ENCODE results near the gene LHX6.

Gene LHX6

DNA sequence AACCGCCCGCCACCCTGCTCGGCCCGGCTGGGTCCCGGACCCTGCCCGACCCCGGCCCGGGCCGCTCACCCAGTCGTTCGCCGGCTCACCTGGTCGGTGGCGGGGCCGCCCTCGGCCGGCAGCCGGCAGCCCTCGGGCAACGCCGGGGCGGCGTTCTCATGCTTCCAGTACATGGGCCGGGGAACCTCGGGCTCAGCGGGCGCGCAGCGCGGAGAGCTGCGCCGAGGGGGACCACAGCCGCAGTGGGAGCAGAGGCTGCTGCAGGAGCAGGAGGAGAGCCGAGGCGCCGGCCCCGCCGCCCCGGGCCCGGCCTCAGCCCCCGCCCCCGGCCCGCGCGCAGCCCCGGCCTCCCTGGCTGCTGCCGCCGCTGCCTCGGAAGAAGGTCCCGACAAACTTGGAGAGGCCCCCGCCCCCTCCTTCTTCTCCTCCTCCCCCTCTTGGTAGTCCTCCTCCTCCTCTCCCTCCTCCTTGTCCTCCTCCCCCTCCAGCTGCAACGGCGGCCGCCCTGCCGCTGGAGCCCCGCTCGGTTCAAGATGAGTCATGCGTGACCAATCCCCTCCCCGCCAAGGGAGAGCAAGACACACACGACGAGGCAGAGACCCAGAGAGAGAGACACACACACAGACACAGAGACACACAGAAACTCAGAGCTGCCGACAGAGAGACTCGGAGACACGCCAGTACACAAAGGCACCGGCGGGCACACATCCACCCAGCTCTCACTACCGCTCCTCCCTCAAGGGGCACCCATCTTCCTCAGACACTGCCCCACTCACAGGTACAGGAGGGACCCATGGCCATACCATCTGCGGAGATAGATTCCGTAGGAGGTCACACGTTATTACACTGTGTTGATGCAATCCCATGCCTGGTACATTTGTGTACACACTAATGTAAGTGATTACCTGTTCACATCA, at the start of gene LHX6:
Gene LHX6 (minus strand): TSS at position 390 of the 917 bp plus-strand sequence. CDS start 217 bp downstream, at position 173.
- peak; percentile 59 for DNase-seq
- no peaks in the 10 kb centered on the region for H3K9me3 Mint-ChIP-seq
- peaks cover 43% of the 10 kb centered on the region for H3K4me1 Mint-ChIP-seq
- H3K27me3 Mint-ChIP-seq (ENCODE audit: low read depth, poor library complexity): no peaks in the 10 kb centered on the region
- no peak within 1 kb of the TSS for H3K27ac Mint-ChIP-seq
- TF ChIP-seq CTCF (IDR thresholded peaks at IDR 0.05): no peak
- H3K4me3 Mint-ChIP-seq: peak within 1 kb of the TSS; percentile 72
- no peaks in the 10 kb centered on the region for H3K36me3 Mint-ChIP-seq (ENCODE audit: low read depth)

DNA sequence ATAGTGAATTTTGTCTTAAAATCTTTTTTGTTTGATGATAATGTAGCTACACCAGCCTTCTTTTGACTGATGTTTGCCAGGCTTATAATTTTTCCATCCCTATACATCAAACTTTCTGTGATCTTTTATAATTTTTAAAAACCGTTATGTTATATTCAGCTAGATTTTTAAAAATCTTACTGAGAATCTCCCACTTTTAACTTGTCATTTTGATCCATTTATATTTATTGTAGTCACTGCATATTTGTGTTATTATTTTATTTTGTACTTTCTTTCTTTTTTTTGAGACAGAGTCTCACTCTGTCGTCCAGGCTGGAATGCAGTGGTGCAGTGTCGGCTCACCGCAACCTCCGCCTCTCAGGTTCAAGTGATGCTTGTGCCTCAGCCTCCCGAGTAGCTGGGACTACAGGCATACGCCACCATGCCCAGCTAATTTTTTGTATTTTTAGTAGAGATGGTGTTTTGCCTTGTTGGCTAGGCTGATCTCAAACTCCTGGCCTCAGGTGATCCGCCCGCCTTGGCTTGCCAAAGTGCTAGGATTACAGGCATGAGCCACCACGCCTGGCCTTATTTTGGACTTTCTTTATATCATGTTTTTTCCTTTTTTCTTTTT, 48.6 kb upstream of the LHX6 start:
- peaks cover 56% of the 10 kb centered on the region for H3K9me3 Mint-ChIP-seq
- peaks cover 77% of the 10 kb centered on the region for H3K36me3 Mint-ChIP-seq (ENCODE audit: low read depth)
- H3K27me3 Mint-ChIP-seq (ENCODE audit: low read depth, poor library complexity): no peaks in the 10 kb centered on the region
- TF ChIP-seq CTCF (IDR thresholded peaks at IDR 0.05): no peak
- no peak overlapping the region for H3K27ac Mint-ChIP-seq
- peaks cover 6% of the 10 kb centered on the region for H3K4me1 Mint-ChIP-seq
- H3K4me3 Mint-ChIP-seq: no peak overlapping the region
- no peak for DNase-seq

DNA sequence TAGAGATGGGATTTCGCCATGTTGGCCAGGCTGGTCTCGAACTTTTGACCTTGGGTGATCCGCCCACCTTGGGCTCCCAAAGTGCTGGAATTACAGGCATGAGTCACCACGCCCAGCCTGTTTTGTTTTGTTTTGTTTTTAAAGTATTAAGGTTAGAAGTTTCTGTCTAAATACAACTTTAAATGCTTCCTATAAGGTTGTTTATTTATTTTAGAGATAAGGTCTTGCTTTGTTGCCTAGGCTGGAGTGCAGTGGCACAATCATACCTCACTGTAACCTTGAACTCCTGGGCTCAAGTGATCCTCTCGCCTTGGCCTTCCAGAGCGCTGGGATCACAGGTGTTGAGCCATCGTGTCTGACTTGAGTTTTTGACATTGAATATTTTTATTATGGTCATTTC, 47.3 kb upstream of the LHX6 start:
- peaks cover 56% of the 10 kb centered on the region for H3K9me3 Mint-ChIP-seq
- H3K4me1 Mint-ChIP-seq: no peaks in the 10 kb centered on the region
- peaks cover 90% of the 10 kb centered on the region for H3K36me3 Mint-ChIP-seq (ENCODE audit: low read depth)
- no peak overlapping the region for H3K27ac Mint-ChIP-seq
- H3K27me3 Mint-ChIP-seq (ENCODE audit: low read depth, poor library complexity): no peaks in the 10 kb centered on the region
- H3K4me3 Mint-ChIP-seq: no peak overlapping the region
- DNase-seq: no peak
- no peak for TF ChIP-seq CTCF (IDR thresholded peaks at IDR 0.05)

GRCh38 chr9:122274055-122274454, 45.3 kb upstream of the LHX6 start:
- no peaks in the 10 kb centered on the region for H3K27me3 Mint-ChIP-seq (ENCODE audit: low read depth, poor library complexity)
- no peak overlapping the region for H3K4me3 Mint-ChIP-seq
- peaks cover 86% of the 10 kb centered on the region for H3K36me3 Mint-ChIP-seq (ENCODE audit: low read depth)
- H3K27ac Mint-ChIP-seq: no peak overlapping the region
- no peak for DNase-seq
- H3K9me3 Mint-ChIP-seq: peaks cover 56% of the 10 kb centered on the region
- TF ChIP-seq CTCF (IDR thresholded peaks at IDR 0.05): no peak
- no peaks in the 10 kb centered on the region for H3K4me1 Mint-ChIP-seq

DNA sequence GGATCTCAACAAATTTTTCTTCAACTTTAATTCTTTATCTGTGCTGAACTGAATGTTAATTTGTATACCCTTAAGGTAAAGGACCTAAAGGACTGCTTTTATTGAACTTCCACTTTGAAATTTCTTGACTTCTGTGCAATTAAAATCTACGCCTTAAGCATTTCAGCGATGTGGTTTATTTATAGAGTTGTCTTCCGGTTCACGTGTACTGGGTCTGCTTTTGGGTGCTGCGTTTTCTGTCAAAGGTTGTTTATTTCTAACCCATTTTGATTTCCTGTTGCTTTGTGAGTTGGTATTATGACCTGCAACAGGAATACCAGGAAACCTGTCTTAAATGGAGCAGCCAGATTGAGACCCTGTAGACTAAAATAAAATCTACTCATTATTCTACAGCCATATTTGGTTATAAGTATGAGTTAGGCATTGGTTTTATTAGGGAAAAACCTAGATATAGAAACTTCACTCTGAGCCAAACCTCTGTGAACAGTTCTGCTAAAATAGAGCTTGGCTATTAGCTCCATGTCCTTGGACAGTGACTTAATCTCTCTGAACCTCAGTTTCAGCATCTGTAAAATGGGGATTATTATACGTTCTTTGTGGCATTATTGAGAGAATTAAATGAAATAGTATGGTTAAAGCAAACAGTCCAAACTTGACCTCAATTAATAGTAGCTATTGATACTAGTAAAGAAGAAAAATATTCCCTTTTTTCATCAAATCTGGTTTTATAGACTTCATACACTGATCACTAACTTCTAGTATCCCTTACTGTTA, 39.5 kb upstream of the LHX6 start:
- no peak for TF ChIP-seq CTCF (IDR thresholded peaks at IDR 0.05)

More for the DNA sequence above, 39.5 kb upstream of the LHX6 start:
- H3K9me3 Mint-ChIP-seq: peaks cover 3% of the 10 kb centered on the region
- peaks cover 27% of the 10 kb centered on the region for H3K4me1 Mint-ChIP-seq
- H3K27me3 Mint-ChIP-seq (ENCODE audit: low read depth, poor library complexity): no peaks in the 10 kb centered on the region
- H3K36me3 Mint-ChIP-seq (ENCODE audit: low read depth): peaks cover 27% of the 10 kb centered on the region
- no peak overlapping the region for H3K4me3 Mint-ChIP-seq
- DNase-seq: no peak
- H3K27ac Mint-ChIP-seq: no peak overlapping the region

Data from nephron progenitor cell (in vitro differentiated cells).